GM12873 (cell line): ENCODE data around the gene CAB39.

ENCODE experiments used
- TF ChIP-seq, protein P1 (sequence below): IDR thresholded peaks from 2 replicates; pipeline ENCODE4 v1.5.1; 2012; ENCODE audit warnings: low read depth, mild to moderate bottlenecking, moderate library complexity, low read length, control low read depth; ENCODE audit not compliant: insufficient read depth; ENCODE audit errors: missing control alignments

Gene CAB39

DNA sequence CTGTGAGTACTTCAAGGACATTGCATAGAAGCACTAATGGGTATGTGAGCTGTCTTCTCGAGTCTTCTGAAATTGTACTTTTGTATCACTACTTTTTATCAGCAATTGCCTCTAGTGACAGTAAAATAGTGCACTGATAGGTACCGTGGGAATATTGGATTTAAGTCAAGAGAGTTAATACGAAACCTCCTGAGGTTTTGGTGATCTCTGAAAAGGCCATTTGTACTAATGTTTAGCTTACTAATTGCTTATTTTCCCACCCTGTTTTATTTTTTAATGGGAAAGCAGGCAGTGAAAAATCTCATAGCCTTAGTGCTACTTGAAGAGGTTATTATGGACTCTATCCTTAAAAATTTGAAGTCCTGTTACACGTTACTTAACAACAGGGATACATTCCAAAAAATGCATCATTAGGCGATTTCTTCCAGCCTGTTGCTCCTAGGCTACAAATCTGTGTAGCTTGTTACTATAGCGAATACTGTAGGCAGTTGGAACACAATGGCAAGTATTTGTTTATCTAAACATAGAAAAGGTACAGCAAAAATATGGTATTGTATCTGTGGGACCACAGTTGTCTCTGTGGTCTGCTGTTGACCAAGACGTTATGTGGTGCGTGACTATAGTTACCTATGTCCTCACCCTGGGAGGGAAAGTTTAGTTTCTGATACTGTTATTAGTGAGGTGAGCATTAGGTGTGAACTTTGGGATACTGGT is 65.9 kb downstream of the CAB39 start:
- TF ChIP-seq, protein P1, sequence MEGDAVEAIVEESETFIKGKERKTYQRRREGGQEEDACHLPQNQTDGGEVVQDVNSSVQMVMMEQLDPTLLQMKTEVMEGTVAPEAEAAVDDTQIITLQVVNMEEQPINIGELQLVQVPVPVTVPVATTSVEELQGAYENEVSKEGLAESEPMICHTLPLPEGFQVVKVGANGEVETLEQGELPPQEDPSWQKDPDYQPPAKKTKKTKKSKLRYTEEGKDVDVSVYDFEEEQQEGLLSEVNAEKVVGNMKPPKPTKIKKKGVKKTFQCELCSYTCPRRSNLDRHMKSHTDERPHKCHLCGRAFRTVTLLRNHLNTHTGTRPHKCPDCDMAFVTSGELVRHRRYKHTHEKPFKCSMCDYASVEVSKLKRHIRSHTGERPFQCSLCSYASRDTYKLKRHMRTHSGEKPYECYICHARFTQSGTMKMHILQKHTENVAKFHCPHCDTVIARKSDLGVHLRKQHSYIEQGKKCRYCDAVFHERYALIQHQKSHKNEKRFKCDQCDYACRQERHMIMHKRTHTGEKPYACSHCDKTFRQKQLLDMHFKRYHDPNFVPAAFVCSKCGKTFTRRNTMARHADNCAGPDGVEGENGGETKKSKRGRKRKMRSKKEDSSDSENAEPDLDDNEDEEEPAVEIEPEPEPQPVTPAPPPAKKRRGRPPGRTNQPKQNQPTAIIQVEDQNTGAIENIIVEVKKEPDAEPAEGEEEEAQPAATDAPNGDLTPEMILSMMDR, result no peak

DNA sequence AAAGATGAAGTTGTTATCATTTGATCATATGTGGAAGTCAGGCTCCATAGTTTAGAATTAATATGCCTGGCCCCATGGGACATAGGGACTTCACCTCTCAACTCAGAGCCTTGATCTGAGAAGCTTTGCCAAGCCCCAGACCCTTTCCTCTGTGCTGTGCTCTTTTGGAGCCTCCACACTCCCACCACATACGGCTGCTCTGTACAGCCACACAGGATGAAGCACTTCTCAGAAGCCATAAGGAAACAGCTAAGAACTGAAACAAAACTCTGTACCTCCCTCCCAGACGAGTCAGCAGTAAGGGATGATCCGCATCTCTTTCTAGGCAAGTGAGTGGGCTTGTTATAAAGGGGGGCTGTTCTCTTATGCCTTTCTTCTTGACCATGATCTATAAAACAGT is 66.5 kb downstream of the CAB39 start:
- TF ChIP-seq, protein P1, result no peak

DNA sequence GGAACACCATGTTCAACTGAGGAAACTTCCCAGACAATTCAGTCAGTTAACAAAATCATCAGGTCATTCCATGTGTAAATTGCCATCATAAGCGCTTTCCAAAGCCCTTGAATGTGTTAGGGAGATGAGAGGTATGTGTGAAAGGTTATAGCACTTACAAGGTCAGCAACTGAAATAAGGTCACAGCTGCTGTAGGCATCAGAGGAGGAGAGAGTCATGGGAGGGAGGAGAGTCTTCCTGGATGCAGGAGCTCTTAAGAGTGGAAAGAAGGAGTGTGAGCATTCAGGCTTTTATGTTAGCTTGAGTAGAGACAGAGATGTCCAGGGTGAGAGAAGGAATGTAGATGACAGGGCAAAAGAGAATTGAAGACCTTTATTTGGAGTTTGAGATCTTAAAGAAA is 67.0 kb downstream of the CAB39 start:
- TF ChIP-seq, protein P1, result no peak

DNA sequence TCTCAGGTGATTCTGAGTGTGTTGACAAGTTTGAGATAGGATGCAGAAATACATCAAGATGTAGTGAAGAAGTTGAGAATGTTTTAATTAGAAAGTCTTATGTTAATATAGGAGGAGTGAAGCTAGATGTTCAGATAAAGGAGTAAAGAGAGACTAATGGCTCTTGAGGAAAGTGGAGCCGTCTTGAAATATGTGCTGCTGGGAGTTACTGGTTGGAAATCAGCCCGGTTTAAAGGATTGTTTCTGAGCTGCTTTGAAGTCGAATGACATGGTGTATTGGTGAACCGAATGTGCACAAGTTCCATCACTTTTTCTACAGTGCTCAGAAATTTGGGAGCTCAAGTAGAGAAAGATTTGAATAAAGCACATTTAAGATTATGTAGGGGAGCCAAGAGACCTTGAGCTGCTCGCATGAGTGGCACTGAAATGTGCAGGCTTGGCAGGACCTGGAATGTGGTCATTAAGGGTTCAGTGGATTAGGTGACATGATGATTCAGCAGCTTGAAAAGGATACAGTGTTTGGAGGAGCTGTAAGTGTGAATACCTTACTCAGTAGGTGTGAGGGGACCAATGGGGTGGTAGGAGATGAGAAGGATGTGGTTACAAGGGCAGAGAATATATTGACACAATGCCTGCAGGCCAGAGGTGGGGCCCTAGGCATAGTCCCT is 68.6 kb downstream of the CAB39 start:
- TF ChIP-seq, protein P1, result no peak

DNA sequence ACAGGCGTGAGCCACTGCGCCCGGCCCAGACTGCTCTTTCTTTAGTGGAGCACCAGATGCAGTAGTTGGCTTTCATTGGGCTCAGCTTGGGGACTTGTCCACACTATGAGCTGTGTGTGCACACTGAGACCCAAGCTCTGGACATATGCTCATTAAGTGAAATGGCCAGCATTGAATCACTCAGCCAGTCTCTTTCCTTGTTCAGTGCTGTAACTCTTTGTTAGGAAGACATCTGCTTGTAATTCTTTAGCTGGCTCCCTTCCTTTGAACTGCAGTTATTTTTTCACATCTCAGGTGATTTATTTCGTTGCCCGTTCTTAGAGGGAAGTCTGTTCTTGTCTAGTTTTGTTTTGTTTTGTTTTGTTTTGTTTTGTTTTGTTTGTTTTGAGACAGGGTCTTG is 70.5 kb downstream of the CAB39 start:
- TF ChIP-seq, protein P1, result no peak

DNA sequence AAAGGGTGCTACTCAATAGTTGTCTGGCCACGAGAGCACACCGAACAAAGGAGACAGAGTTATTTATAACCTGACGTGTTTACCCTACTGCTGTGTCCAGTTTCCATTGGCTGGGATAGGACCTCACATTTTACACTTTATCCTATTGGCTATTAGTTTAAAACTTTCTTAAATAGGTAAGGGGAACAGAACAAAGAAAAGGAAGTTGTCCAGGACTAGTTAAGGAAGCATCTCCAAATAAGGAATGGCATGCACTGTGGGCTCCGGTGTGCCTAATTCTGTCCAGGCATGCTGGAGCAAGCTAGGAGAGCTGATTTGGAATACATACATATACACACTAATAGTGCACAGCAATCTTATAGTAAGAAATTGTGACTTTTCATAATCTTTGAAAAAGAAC is 72.2 kb downstream of the CAB39 start:
- TF ChIP-seq, protein P1, result no peak

DNA sequence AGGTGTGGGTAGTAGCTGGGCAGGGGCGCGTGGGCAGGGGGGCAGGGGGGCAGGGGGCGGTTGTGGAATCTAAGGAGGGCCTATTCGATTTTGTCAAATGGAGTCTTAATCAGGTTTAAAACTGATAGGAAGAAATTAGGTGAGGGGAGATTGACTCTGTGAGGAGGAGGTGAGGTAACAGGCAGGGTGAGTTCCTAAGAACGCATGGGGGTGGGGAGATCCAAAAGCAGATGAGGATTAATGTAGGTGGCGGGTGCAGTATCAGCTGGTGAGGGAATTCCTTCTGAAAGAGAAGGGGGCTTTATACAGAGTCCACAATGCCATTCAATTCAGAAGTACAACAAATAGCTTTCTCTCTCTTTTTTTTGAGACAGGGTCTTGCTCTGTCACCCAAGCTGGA is 72.7 kb downstream of the CAB39 start:
- TF ChIP-seq, protein P1, result no peak
